H9 (cell line): ENCODE data around the gene NUMA1. TPM values are rescaled to one million over a fixed set of nuclear protein-coding genes. Genes with fewer than 3 reads are reported as not detected.

ENCODE experiments used
- DNase-seq: peaks from one replicate; pipeline ENCODE4 v3.0.0-alpha.2; 2017
- H2AFZ ChIP-seq: one replicate; pipeline ENCODE4 v1.6.1; 2013; ENCODE audit warnings: mild to moderate bottlenecking, low read length, control low read depth, moderate library complexity
- H2AK5ac ChIP-seq: 2 replicates; pipeline ENCODE4 v1.6.1; 2013; ENCODE audit warnings: low read length, control low read depth, mixed read lengths; ENCODE audit not compliant: insufficient read length
- H2BK120ac ChIP-seq: one replicate; pipeline ENCODE4 v1.6.1; 2013; ENCODE audit warnings: low read depth, mild to moderate bottlenecking, low read length, control low read depth, inconsistent platforms; ENCODE audit not compliant: poor library complexity, severe bottlenecking
- H2BK12ac ChIP-seq: 2 replicates; pipeline ENCODE4 v1.6.1; 2013; ENCODE audit warnings: low read length, control low read depth, mixed read lengths, low read depth; ENCODE audit not compliant: insufficient read length
- H2BK15ac ChIP-seq: 2 replicates; pipeline ENCODE4 v1.6.1; 2013; ENCODE audit warnings: low read depth, low read length, control low read depth
- H2BK20ac ChIP-seq: one replicate; pipeline ENCODE4 v1.6.1; 2013; ENCODE audit warnings: low read depth, mild to moderate bottlenecking, low read length, control low read depth, inconsistent platforms; ENCODE audit not compliant: poor library complexity, severe bottlenecking
- H2BK5ac ChIP-seq: 2 replicates; pipeline ENCODE4 v1.6.1; 2013; ENCODE audit warnings: low read length, control low read depth, mixed read lengths; ENCODE audit not compliant: insufficient read length
- H3K14ac ChIP-seq: 2 replicates; pipeline ENCODE4 v1.6.1; 2013; ENCODE audit warnings: low read length, control low read depth; ENCODE audit not compliant: insufficient read depth
- H3K18ac ChIP-seq: 2 replicates; pipeline ENCODE4 v1.6.1; 2013; ENCODE audit warnings: low read depth, mild to moderate bottlenecking, mixed read lengths, low read length, control low read depth; ENCODE audit not compliant: insufficient read length
- H3K23ac ChIP-seq: 2 replicates; pipeline ENCODE4 v1.6.1; 2013; ENCODE audit warnings: low read length, control low read depth, mixed read lengths, low read depth; ENCODE audit not compliant: insufficient read length
- H3K23me2 ChIP-seq: 2 replicates; pipeline ENCODE4 v1.6.1; 2013; ENCODE audit warnings: low read depth, mild to moderate bottlenecking, mixed read lengths, low read length, control low read depth; ENCODE audit not compliant: insufficient read length, poor library complexity, severe bottlenecking
- H3K27ac ChIP-seq: 2 replicates; pipeline ENCODE4 v1.5.1; 2013; ENCODE audit warnings: low read length, control low read depth, mixed read lengths, low read depth; ENCODE audit not compliant: insufficient read length
- H3K27me3 ChIP-seq: 2 replicates; pipeline ENCODE4 v1.6.1; 2013; ENCODE audit warnings: low read length, control low read depth, inconsistent platforms; ENCODE audit not compliant: insufficient read depth
- H3K4ac ChIP-seq: 2 replicates; pipeline ENCODE4 v1.6.1; 2013; ENCODE audit warnings: low read depth, mild to moderate bottlenecking, control low read depth, inconsistent platforms, low read length, moderate library complexity
- H3K4me1 ChIP-seq: 2 replicates; pipeline ENCODE4 v1.6.1; 2013; ENCODE audit warnings: low read length, control low read depth, inconsistent platforms; ENCODE audit not compliant: insufficient read depth
- H3K4me2 ChIP-seq: 2 replicates; pipeline ENCODE4 v1.6.1; 2013; ENCODE audit warnings: low read length, control low read depth, mixed read lengths; ENCODE audit not compliant: insufficient read length, insufficient read depth
- H3K56ac ChIP-seq: 2 replicates; pipeline ENCODE4 v1.6.1; 2013; ENCODE audit warnings: low read depth, mild to moderate bottlenecking, mixed read lengths, low read length, control low read depth; ENCODE audit not compliant: insufficient read length
- H3K79me1 ChIP-seq: 2 replicates; pipeline ENCODE4 v1.6.1; 2013; ENCODE audit warnings: low read depth, mild to moderate bottlenecking, moderate library complexity, low read length, control low read depth, inconsistent platforms; ENCODE audit not compliant: insufficient read depth, poor library complexity, severe bottlenecking
- H3K79me2 ChIP-seq: 2 replicates; pipeline ENCODE4 v1.6.1; 2013; ENCODE audit warnings: low read length, control low read depth, inconsistent platforms; ENCODE audit not compliant: insufficient read depth
- H3K9ac ChIP-seq: 2 replicates; pipeline ENCODE4 v1.6.1; 2013; ENCODE audit warnings: low read length, control low read depth, mixed read lengths; ENCODE audit not compliant: insufficient read length; ENCODE audit errors: extremely low read depth
- H3K9me3 ChIP-seq: one replicate; pipeline ENCODE4 v1.6.1; 2013; ENCODE audit warnings: low read depth, low read length, inconsistent platforms; ENCODE audit not compliant: control insufficient read depth
- H3T11ph ChIP-seq: one replicate; pipeline ENCODE4 v1.6.1; 2013; ENCODE audit warnings: mild to moderate bottlenecking, low read length, control low read depth, inconsistent platforms
- H4K20me1 ChIP-seq: one replicate; pipeline ENCODE4 v1.6.1; 2013; ENCODE audit not compliant: control insufficient read depth, insufficient read length, insufficient read depth
- H4K5ac ChIP-seq: 2 replicates; pipeline ENCODE4 v1.6.1; 2013; ENCODE audit warnings: low read depth, mild to moderate bottlenecking, mixed read lengths, low read length, control low read depth; ENCODE audit not compliant: insufficient read length
- H4K8ac ChIP-seq: replicated peaks from 2 replicates; pipeline ENCODE4 v1.6.1; 2013; ENCODE audit warnings: low read length, control low read depth, mixed read lengths, low read depth; ENCODE audit not compliant: insufficient read length
- H4K91ac ChIP-seq: 2 replicates; pipeline ENCODE4 v1.6.1; 2013; ENCODE audit warnings: low read depth, mild to moderate bottlenecking, moderate library complexity, mixed read lengths, low read length, control low read depth; ENCODE audit not compliant: insufficient read length
- H3K27ac Mint-ChIP-seq, 3 experiments: 2 replicates in 2 of 3; 3 replicates in 1 of 3; pipeline ENCODE4 v1.8.0; 2020 to 2021; ENCODE audit warnings: mixed read lengths in 3 of 3, mild to moderate bottlenecking in 1 of 3, moderate library complexity in 1 of 3
- H3K27me3 Mint-ChIP-seq: 2 replicates; pipeline ENCODE4 v1.8.0; 2021; ENCODE audit warnings: low read depth, mild to moderate bottlenecking, moderate library complexity, mixed read lengths
- H3K36me3 Mint-ChIP-seq, 3 experiments: 2 replicates in 2 of 3; 3 replicates in 1 of 3; pipeline ENCODE4 v1.8.0; 2020 to 2021; ENCODE audit warnings: low read depth in 3 of 3, mixed read lengths in 3 of 3; ENCODE audit not compliant: insufficient read depth in 1 of 3
- H3K4me1 Mint-ChIP-seq, 2 experiments: 2 replicates each; pipeline ENCODE4 v1.8.0; 2020; ENCODE audit warnings: mixed read lengths in 2 of 2
- H3K4me3 Mint-ChIP-seq, 2 experiments: 2 replicates in 1 of 2; 3 replicates in 1 of 2; pipeline ENCODE4 v1.8.0; 2020 to 2021; ENCODE audit warnings: mild to moderate bottlenecking in 2 of 2, mixed read lengths in 2 of 2, moderate library complexity in 1 of 2
- H3K9me3 Mint-ChIP-seq, 2 experiments: 2 replicates in 1 of 2; 3 replicates in 1 of 2; pipeline ENCODE4 v1.8.0; 2020; ENCODE audit warnings: mild to moderate bottlenecking in 2 of 2, mixed read lengths in 2 of 2, moderate library complexity in 1 of 2
- WGBS: extraction: QIAGEN DNeasy Blood & Tissue Kit; methylation state at CpG from one replicate; pipeline ENCODE4 v1.1.7; 2013; ENCODE audit warnings: missing lambda C conversion rate, low lambda C conversion rate, mixed read lengths; ENCODE audit not compliant: insufficient read length; ENCODE audit errors: extremely low coverage; 5-methylcytosine and 5-hydroxymethylcytosine counted together
- total RNA-seq: library from RNA; stranded (reverse); gene quantifications from 2 replicates; pipeline ENCODE4 v1.2.1, GENCODE V29; 2021
- TF ChIP-seq, protein P1 (sequence below): fragments of 200-600 bp; sonication (generic); conservative IDR thresholded peaks from 3 replicates; pipeline ENCODE4 v1.8.0; 2021; ENCODE audit warnings: antibody characterized with exemption, mild to moderate bottlenecking

Gene NUMA1
- total RNA-seq, 1 experiment from 2014 or later, result 136 TPM

DNA sequence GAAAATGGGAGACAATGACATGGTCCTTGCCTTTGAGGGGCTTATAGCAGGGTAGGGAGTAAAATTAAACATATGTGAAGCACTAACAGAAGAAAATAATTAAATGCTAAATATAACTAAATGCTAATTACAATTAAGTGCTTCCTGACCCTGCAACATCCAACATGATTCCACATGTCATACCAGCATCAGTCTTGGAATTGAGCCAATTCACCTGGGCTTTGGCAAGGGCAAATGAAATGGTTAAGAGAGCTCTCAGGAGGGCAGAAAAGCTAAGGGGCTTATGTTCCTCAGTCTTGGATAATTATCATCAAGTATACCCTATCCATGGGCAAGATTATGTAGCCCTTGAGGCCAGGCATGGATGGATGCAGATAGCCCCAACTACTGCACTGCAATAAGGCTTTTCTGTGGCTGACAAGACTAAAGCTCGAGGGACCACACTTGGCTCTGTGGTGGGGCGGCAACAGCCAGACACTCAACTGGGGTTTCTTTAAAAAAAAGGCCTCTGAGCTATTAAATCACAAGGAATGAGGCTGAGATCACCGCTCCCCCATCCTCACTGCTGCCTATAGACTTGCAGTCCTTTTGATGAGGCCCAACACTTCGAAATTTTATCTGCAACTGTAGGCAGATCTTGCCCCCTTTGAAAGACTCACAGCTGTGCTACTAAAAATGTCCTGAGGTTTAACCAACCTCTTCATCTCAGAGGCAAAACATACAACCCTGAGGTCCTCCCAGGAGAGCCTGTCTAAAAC, 42.6 kb downstream of the NUMA1 start:
- Mint-ChIP-seq H3K4me1 (peaks cover 6 to 7% of the 10 kb centered on the region in 2 experiments), H3K27me3 (no peaks in the 10 kb centered on the region), H3K27ac (peak overlapping the region in 1 of 3 experiments; percentile 79; a peak in 4 of 7 replicates), H3K36me3 (peaks cover 12 to 34% (median 28%) of the 10 kb centered on the region in 3 experiments; a peak in 6 of 7 replicates), H3K9me3 (no peaks in the 10 kb centered on the region), H3K4me3 (no peak overlapping the region)
- TF ChIP-seq, protein P1, sequence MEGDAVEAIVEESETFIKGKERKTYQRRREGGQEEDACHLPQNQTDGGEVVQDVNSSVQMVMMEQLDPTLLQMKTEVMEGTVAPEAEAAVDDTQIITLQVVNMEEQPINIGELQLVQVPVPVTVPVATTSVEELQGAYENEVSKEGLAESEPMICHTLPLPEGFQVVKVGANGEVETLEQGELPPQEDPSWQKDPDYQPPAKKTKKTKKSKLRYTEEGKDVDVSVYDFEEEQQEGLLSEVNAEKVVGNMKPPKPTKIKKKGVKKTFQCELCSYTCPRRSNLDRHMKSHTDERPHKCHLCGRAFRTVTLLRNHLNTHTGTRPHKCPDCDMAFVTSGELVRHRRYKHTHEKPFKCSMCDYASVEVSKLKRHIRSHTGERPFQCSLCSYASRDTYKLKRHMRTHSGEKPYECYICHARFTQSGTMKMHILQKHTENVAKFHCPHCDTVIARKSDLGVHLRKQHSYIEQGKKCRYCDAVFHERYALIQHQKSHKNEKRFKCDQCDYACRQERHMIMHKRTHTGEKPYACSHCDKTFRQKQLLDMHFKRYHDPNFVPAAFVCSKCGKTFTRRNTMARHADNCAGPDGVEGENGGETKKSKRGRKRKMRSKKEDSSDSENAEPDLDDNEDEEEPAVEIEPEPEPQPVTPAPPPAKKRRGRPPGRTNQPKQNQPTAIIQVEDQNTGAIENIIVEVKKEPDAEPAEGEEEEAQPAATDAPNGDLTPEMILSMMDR, result no peak
- Histone ChIP-seq H3K4me1 (peaks cover 9% of the 10 kb centered on the region; the same call in 1 of the 2 replicates), H3K56ac (no peak overlapping the region), H2BK20ac (no peak overlapping the region), H3K18ac (no peak overlapping the region), H4K91ac (no peak overlapping the region), H3K9ac (no peak overlapping the region), H4K5ac (no peak overlapping the region), H3K4ac (no peak overlapping the region; the same call in 1 of the 2 replicates), H3K79me2 (peaks cover 12% of the 10 kb centered on the region; the same call in 1 of the 2 replicates), H3K27me3 (no peaks in the 10 kb centered on the region), H2BK120ac (no peak overlapping the region), H3K27ac (no peak overlapping the region), H3K4me2 (no peak overlapping the region), H2AK5ac (no peak overlapping the region), H3K79me1 (peaks cover 10% of the 10 kb centered on the region), H3K14ac (no peak overlapping the region), H2BK15ac (no peak overlapping the region), H4K20me1 (no peaks in the 10 kb centered on the region), H3K23me2 (peaks cover 8% of the 10 kb centered on the region), H4K8ac (no peak overlapping the region), H2BK5ac (no peak overlapping the region), H3K23ac (no peak overlapping the region), H3K9me3 (no peaks in the 10 kb centered on the region), H2BK12ac (no peak overlapping the region), H3T11ph (no peak overlapping the region), H2AFZ (no peak overlapping the region)
- DNase-seq, result no peak
- WGBS, result no CpG with 5 or more reads among the region's 4 CpGs
